NCI-H748 (cell line): ENCODE results near the gene C1S.
"Not testable (repeated sequence)": the region's sequence is repeated elsewhere in the genome, so short reads cannot be mapped to it uniquely, and the experiment has no call there.

Experiments
- DNase-seq: peaks from one replicate; lab custom pipeline; 2025; ENCODE audit not compliant: unreplicated experiment; lab: John Stamatoyannopoulos, UW

Gene C1S

GRCh38 chr12:7101047-7101693 is 40.7 kb downstream of the C1S start:
- no peak for DNase-seq

DNA sequence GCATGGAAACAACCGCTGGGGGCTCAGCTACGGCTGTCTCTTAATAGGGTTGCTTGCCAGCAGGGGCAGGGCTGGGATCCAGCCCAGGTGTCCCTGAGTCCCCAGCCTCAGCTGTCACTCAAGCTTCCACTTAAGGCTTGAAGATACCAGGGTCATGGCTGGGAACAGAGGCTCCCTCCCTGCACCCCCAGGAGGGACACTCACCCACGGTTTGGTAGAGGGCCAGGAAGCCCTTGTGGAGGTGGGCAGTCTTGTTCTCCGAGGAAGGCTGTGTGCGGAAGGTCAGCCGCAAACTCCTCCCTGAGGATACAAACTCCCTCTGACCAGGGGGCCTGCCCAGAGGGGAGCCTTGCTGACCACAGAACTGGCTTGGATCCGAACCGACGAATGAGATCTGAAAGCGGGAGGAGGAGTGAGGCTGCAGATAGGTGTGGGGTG is 41.2 kb downstream of the C1S start:
- no peak for DNase-seq

DNA sequence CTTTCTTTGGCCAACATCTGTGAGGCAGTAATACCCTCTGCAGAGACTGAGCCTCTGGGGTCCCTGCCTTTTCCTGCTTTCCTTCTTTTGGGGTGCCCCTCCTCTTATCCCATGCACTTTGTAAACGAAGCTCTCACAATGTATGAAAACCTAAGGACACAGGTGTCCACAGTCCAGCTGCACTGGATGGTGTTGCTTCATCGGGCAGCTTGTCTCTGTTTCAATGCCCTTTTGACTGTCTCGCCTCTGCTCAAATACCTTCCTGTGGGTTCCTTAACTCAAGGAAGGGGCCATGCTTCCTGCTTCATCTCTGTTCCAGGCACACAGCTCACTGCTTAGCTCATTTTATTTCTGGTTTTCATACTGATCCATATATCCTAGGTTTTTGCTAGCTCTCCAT is 42.1 kb downstream of the C1S start:
- no peak for DNase-seq

DNA sequence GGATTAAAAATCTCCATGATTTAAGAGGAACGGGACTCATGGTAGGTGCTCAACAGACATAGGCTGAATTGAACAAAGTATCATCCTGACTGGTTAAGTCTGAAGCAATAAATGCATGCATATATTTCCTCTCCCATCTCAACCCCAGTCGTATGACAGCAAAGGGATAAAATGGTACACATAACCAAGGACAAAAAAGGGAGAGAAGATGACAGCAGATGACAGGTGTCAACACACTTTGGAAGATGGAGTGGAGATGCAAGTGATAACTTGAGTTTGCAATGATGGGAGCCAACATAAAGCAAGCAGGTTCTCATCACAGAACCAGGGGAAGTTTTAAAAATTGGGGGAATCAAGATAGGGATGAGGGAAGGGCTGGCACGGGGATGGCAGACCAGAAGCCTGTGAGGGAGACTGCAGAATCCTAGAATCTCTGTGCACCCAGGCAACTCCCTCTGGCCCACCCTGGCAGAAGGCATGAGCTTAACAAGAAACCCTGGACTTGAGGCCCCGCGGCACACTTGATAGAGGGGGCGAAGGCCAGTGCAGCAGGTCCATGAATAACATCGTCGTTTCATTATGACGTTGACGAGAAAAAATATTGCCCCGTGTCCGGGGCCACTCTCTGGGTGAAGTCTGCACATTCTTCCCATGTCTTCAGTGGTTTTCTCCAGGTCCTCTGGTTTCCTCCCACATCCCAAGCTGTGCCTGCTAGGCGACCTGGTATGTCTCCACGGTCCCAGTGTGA is 43.5 kb downstream of the C1S start:
- DNase-seq, result no peak

DNA sequence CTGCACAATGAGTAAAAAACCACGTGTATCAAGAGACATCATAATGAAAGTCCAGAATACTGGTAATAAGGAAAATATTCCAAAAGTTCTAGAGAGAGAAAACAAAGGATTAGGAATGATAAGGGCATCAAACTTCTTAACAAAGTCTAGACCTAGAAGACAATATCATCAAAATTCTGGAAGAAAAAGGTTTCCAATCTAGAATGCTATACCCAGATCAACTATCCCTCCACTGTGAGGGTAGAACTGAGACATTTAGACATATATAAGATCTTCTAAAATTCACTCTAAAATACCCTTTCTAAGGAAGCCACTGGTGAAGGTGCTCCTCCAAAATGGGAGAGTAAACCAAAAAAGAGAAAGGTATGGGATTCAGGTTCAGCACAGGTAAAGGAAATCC is 45.6 kb downstream of the C1S start:
- DNase-seq, result no peak

GRCh38 chr12:7107181-7107580 is 46.7 kb downstream of the C1S start:
- not testable (repeated sequence) for DNase-seq

- no peak for DNase-seq
Observed at GRCh38 chr12:7107636-7108002, 47.1 kb downstream of the C1S start.

DNA sequence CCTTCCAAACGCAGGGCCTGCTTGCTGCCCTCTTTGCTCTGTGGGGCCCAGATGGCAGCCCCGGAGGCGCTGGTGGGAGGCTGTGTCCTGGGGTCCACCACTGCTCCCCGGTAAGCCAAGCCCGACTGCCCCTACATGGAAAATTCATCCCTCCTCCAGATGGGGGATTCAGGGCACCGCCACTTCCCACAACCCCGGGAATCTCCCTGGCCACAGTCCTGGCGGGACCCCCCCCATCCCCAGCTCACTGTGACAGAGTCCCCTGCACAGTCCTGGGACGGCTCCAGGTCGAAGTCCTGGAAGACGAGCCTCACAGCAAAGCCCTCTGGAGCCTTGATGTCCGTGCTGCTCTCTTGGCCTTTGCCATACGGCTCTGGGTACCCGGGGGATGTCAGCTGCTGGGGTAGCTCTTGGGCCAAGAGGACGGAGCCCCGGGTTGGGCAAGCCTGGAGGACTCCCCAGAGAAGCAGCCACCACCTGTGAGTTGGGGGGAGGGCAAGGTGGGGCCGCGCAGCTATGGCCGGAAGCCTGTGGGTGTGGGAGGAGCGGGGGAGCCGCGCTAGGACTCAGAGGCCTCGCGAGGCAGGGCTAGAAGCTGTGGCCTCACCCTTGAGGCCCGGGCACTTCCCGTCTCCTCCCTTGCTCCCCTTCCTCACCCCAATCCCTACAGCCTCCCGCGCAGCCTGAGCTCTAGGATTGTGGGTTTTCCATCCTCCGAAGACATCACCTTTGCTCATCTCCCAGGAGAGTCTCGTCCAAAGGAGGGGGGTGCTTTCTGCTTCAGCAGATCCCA is 47.7 kb downstream of the C1S start:
- peak; percentile 71 for DNase-seq

GRCh38 chr12:7108796-7109571 is 48.5 kb downstream of the C1S start, which contains the start of gene C1RL:
Gene C1RL (minus strand): TSS chr12:7109214. CDS start chr12:7109180, 34 bp downstream.
- peak; percentile 72 for DNase-seq

DNA sequence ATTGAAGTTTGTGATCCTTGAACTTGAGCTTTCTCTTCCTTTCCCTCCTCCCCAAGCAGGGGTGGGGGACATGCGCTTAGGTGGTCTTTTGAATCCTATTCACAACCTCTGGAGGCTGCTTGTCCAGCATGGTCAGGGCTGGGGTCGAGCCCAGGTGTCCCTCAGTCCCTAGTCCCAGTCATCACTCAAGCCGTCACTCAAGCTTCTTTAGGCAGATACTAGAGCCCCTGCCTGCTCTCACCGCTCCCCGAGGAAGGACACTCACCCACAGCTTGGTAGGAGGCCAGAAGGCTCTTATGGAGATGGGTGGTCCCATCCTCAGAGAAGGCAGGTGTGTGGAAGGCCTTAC is 49.0 kb downstream of the C1S start:
- DNase-seq, result no peak

- DNase-seq, result no peak
Observed at GRCh38 chr12:7110661-7111060, 50.1 kb downstream of the C1S start.

DNA sequence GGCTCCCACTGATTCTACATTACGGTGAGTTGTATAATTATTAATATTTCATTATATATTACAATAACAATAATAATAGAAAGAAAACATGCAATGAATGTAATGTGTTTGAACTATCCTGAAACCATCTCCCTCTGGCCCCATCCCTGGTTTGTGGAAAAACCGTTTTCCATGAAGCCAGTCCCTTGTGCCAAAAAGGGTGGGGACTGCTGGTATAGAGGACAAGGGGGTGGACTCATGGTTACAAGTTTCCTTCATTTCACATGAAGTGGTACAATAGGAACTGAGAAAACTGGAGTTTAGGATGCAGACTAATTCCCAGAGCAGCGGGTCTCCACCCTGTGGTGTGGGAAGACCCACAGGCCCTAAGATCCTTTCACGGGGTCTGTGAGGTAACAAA is 51.5 kb downstream of the C1S start:
- no peak for DNase-seq

DNA sequence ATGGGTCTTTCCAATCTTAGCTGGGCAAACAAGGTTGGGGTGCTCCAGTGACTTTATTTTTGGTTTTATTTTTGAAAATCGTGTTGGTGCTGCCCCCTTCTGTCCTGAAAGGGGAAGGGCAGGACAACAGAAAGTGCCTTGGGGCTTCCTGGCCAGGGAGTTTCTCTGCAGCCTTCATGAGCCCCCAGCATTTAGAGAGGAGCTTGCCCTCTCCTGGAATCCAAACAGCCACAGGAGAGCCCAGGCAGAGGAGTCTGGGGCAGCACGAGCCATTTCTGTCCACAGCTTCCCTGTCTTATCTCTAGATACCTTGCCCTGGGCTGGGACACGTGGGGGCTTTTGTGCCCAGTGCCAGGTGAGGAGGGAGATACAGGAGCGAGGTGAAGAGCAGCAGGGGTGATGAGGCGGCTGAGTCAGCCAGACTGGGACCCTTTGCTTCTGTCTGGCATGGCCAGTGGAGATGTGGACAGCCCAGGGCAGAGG is 52.9 kb downstream of the C1S start:
- peak; percentile 21 for DNase-seq

- no peak for DNase-seq
Observed at GRCh38 chr12:7114008-7114407, 53.5 kb downstream of the C1S start.

- DNase-seq, result no peak
Observed at GRCh38 chr12:7114851-7115250, 54.3 kb downstream of the C1S start.

- DNase-seq, result no peak
Observed at GRCh38 chr12:7116196-7116595, 55.7 kb downstream of the C1S start.

GRCh38 chr12:7116916-7117315 is 56.4 kb downstream of the C1S start:
- DNase-seq, result no peak

DNA sequence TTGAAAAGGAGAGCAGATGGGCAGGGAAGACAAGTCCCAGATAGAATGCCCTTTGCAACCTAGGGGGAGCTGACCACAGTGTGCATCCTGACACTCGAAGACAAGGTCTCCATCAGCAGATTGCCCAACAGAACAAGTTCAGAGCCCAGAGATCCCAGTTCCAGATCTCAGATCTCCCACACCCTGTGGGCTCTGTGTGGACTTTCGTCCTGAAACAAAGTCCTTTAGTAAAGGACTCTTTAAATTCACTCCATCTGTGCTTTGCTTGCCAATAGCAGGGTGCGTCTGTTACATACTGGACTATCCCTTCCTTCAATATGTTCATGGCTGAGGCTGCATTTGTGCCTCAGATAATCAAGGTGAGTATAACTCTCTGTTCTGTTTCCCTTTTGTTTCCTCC is 57.2 kb downstream of the C1S start:
- DNase-seq, result no peak

GRCh38 chr12:7118881-7119280 is 58.4 kb downstream of the C1S start:
- DNase-seq, result no peak

- no peak for DNase-seq
Observed at GRCh38 chr12:7120166-7120565, 59.6 kb downstream of the C1S start.
